NCI-H345 (cell line): Measurements from ENCODE around the gene M6PR.
"Not testable (repeated sequence)": the region's sequence is repeated elsewhere in the genome, so short reads cannot be mapped to it uniquely, and the experiment has no call there.

Experiments used
- DNase-seq: peaks from one replicate; lab custom pipeline; 2025; lab: John Stamatoyannopoulos, UW

The M6PR gene

GRCh38 chr12:8950702-8951478 lies 1.4 kb upstream of the M6PR start:
- no peak for DNase-seq

GRCh38 chr12:8950221-8950527 lies 729 bp upstream of the M6PR start:
- DNase-seq = no peak

GRCh38 chr12:8948701-8949341 lies 624 bp downstream of the M6PR start:
- no peak for DNase-seq

- DNase-seq = no peak
These were observed 1.7 kb downstream of the M6PR start for GRCh38 chr12:8947737-8948136.

GRCh38 chr12:8946733-8947132 lies 2.7 kb downstream of the M6PR start:
- no peak for DNase-seq

- DNase-seq = no peak
These were observed 5.8 kb downstream of the M6PR start for GRCh38 chr12:8943565-8944186.

- DNase-seq = no peak
These were observed 7.6 kb downstream of the M6PR start for GRCh38 chr12:8941691-8942478.

- not testable (repeated sequence) for DNase-seq
These were observed 11.5 kb downstream of the M6PR start for GRCh38 chr12:8937842-8938442.

GRCh38 chr12:8936735-8937134 lies 12.7 kb downstream of the M6PR start:
- no peak for DNase-seq

GRCh38 chr12:8934080-8934479 lies 15.4 kb downstream of the M6PR start:
- not testable (repeated sequence) for DNase-seq

- not testable (repeated sequence) for DNase-seq
These were observed 17.0 kb downstream of the M6PR start for GRCh38 chr12:8932464-8932863.

GRCh38 chr12:8930655-8931323 lies 18.7 kb downstream of the M6PR start:
- DNase-seq = not testable (repeated sequence)

GRCh38 chr12:8922544-8922943 lies 26.9 kb downstream of the M6PR start:
- DNase-seq = no peak

- not testable (repeated sequence) for DNase-seq
These were observed 29.8 kb downstream of the M6PR start for GRCh38 chr12:8919643-8920042.

GRCh38 chr12:8917751-8918150 lies 31.7 kb downstream of the M6PR start:
- DNase-seq = no peak

- no peak for DNase-seq
These were observed 32.4 kb downstream of the M6PR start for GRCh38 chr12:8917031-8917430.

GRCh38 chr12:8916154-8916553 lies 33.3 kb downstream of the M6PR start:
- no peak for DNase-seq

- DNase-seq = peak; percentile 73
These were observed 34.5 kb downstream of the M6PR start for GRCh38 chr12:8914716-8915526.

- peak; percentile 89 for DNase-seq
These were observed 35.3 kb downstream of the M6PR start, which contains the start of gene PHC1 for GRCh38 chr12:8914033-8914715. Gene PHC1 (plus strand): TSS chr12:8914509. CDS start chr12:8917678, 3,169 bp downstream.

- DNase-seq = peak; percentile 49
These were observed 35.8 kb downstream of the M6PR start for GRCh38 chr12:8913702-8914032.
